HG03045 (cell line): ENCODE data around the gene FRY.

Experiments used
- ATAC-seq: cut with Tn5 transposase; IDR thresholded peaks from one replicate; pipeline ENCODE4 v1.9.1; 2021; ENCODE audit warnings: mild to moderate bottlenecking, moderate library complexity; ENCODE audit not compliant: unreplicated experiment

The FRY gene

GRCh38 chr13:32208860-32209259, 177.3 kb downstream of the FRY start:
- ATAC-seq: no peak

- no peak for ATAC-seq
Observed at GRCh38 chr13:32209652-32210051, 178.1 kb downstream of the FRY start.

- ATAC-seq: no peak
Observed at GRCh38 chr13:32210101-32210500, 178.5 kb downstream of the FRY start.

- ATAC-seq: no peak
Observed at GRCh38 chr13:32211813-32212212, 180.2 kb downstream of the FRY start.

- ATAC-seq: no peak
Observed at GRCh38 chr13:32212421-32212820, 180.8 kb downstream of the FRY start.

GRCh38 chr13:32213626-32214025, 182.1 kb downstream of the FRY start:
- ATAC-seq: no peak

- no peak for ATAC-seq
Observed at GRCh38 chr13:32214071-32214470, 182.5 kb downstream of the FRY start.

GRCh38 chr13:32216281-32216680, 184.7 kb downstream of the FRY start:
- ATAC-seq: no peak

- no peak for ATAC-seq
Observed at GRCh38 chr13:32222046-32222676, 190.6 kb downstream of the FRY start.

- ATAC-seq: no peak
Observed at GRCh38 chr13:32224916-32225315, 193.3 kb downstream of the FRY start.

GRCh38 chr13:32225481-32225931, 193.9 kb downstream of the FRY start:
- ATAC-seq: no peak

- ATAC-seq: no peak
Observed at GRCh38 chr13:32228330-32229041, 196.9 kb downstream of the FRY start.

GRCh38 chr13:32229443-32229842, 197.9 kb downstream of the FRY start:
- ATAC-seq: no peak

GRCh38 chr13:32232263-32232662, 200.7 kb downstream of the FRY start:
- ATAC-seq: no peak

GRCh38 chr13:32233062-32233461, 201.5 kb downstream of the FRY start:
- ATAC-seq: no peak

- ATAC-seq: no peak
Observed at GRCh38 chr13:32234914-32235313, 203.3 kb downstream of the FRY start.

- no peak for ATAC-seq
Observed at GRCh38 chr13:32237681-32238080, 206.1 kb downstream of the FRY start.

- no peak for ATAC-seq
Observed at GRCh38 chr13:32243695-32244094, 212.1 kb downstream of the FRY start.

- no peak for ATAC-seq
Observed at GRCh38 chr13:32245555-32245954, 214.0 kb downstream of the FRY start.

- ATAC-seq: peak; percentile 81
Observed at GRCh38 chr13:32246468-32246867, 214.9 kb downstream of the FRY start.

- no peak for ATAC-seq
Observed at GRCh38 chr13:32247887-32248286, 216.3 kb downstream of the FRY start.

- no peak for ATAC-seq
Observed at GRCh38 chr13:32248801-32249200, 217.2 kb downstream of the FRY start.
